Erythroblast (primary cell): ENCODE data around the gene NOX3.

Source experiments
- GATA1 ChIP-seq: IDR thresholded peaks from 2 replicates; pipeline ENCODE4 v1.6.1; 2011; ENCODE audit warnings: low read depth, mild to moderate bottlenecking, control low read depth, low read length, moderate library complexity
- POLR2A ChIP-seq: IDR thresholded peaks from 2 replicates; pipeline ENCODE4 v1.6.1; 2011; ENCODE audit warnings: mild to moderate bottlenecking, low read length

- TF ChIP-seq POLR2A = no peak
- TF ChIP-seq GATA1 = no peak
These were observed 101.5 kb downstream of the NOX3 start for GRCh38 chr6:155354167-155354566.
